ENCODE data around the gene CAV2.
"Not testable (repeated sequence)": the region's sequence is repeated elsewhere in the genome, so short reads cannot be mapped to it uniquely, and the experiment has no call there.

CAV2 gene, protein sequence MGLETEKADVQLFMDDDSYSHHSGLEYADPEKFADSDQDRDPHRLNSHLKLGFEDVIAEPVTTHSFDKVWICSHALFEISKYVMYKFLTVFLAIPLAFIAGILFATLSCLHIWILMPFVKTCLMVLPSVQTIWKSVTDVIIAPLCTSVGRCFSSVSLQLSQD

DNA sequence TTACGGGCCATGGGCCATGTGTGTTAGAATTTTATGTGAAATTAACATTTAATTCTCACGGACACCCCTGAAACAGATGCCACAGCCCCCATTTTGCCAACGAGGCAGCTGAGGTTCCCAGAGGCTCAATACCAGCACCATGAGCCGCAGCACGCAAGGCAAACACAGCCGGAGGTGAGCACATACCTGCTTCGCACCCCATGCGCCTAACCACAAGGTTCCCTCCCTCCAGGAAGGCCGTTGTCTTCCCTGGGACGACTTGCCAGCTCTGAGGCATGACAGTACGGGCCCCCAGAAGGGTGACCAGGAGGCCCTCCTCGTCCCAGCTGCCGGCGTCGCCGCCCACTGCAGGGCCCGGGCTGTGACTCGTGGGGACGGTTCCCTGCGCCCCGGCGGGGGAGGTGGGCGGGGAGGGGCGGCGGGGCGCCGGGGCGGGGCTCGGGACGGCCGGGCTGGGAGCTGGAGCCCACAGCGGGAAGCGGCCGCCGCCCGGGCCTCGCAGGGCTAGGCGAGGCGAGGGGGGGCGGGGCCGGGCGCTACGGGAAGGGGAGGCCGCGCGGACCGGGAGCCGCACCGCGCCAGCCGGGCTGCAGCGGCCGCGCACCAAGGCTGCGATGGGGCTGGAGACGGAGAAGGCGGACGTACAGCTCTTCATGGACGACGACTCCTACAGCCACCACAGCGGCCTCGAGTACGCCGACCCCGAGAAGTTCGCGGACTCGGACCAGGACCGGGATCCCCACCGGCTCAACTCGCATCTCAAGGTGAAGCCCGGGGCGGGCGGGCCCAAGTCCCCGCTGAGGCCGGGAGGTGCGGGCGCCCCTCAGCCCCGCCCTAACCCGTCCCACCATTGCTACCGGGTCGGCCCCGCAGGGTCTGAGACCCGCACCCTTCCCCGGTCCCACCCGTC lies at the start of gene CAV2:
Gene CAV2, plus strand, starts transcription at position 571 of the 910 bp plus-strand sequence. Its CDS starts 44 bp downstream, at position 615.
- no peak for DNase-seq (ENCODE audit: low read depth in 2 of 2)

DNA sequence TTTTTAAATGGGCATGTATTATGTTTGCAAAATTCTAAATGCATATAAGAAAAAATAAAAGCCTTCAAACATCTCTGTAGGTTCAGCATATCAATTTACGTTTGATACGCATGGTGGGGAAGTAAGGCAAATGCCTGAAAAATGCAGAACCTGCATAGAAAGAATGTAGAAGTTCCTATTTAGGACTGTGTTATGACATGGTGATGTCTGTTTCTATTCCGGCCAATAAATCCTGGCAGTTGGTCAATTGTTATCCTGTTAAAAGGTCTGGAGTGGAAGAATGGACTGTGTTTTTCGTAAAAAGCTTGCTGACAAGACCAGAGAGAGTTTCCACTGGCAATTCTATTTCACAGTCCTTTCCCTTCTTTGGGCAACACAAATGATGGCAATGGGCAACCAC lies 49.6 kb upstream of the CAV2 start:
- DNase-seq (ENCODE audit: low read depth in 2 of 2): no peak

DNA sequence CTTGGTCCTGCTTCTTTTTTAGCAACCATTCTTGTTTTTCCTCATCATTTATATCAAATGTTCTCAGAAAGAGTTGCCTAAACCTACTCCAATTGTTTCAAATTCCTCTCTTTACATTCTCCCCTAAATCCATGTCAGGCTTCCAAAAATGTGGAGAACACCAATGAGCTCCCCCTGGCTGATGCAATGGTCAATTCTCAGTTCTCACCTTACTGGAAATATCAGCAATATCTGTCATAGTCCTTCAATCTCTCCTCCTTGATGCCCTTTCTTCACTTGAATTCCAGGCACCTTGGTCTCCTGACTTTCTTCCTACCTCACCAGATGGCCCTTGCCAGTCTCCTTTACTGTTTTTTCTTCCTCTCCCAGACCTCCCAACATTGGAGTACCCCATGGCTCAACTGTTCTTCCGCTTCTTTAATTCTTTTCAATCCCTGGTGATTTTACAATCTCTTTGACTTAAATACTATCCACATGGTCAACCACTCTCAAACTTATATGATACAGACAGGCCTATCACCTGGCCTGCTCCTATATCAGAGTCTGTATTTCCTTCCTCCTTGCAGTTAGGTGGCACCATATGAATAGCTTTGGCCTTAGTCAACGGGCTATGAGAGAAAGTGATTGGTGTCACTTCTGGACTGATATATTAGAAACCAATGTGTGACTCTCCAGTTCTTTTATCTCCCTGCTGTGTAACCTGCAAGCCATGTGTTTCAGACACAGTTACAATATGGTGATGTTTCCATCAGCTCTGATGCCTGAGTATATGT lies 47.4 kb upstream of the CAV2 start:
- DNase-seq (ENCODE audit: low read depth in 2 of 2): no peak

DNA sequence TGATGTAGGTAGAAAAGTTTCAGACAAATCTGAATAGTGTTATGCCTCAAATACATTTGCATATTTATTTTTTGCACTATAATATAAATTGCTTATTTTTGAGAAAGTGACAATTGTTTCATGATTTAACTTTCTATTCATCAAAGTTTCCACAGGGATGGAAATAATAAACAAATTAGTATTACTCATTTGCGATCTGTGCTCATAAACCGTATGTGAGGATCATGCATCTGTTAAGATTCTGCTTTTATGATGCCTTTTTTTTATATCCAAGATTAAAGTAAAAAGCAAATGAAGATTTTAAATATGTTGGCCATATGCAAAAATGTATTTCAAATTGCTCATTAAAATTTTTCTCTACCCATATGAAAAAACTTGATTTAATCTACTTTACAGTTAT lies 45.2 kb upstream of the CAV2 start:
- DNase-seq (ENCODE audit: low read depth in 2 of 2): no peak

DNA sequence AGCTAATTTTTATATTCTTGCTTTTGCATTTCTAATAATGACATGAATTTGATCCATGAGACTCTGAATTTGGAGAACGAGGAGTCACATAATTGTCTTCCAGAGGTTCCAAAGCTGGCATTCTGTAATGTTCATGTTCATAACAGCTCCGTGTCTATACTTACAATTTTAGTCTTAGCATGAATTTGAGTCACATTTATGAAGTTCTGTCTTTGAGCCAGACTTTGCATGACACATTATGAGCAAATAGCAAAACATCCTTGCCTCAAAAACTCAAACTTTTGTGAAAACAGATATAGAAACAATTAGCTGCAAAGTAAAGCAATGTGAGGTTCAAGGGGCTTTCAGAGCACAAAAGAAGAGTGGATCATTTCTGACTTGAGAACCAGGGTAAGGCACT lies 44.5 kb upstream of the CAV2 start:
- DNase-seq (ENCODE audit: low read depth in 2 of 2): no peak

DNA sequence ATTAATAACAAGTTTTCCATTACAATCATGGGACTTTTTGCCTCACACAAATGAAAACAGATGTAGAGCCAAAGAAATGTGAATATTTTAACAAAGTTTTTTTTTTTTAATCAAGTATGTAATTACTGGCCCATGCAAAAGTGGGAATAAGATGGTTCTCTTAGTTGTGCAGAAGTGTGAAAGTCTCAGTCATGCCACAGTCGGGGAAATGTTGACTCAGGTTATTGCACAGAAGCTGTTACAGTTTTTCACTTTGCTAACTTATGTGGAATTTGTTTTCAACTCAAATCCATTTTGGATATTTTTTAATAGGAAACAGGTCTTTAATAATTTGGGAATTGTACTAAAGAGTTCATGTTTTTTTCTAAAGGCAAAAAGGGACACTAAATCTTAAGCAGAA lies 44.0 kb upstream of the CAV2 start:
- DNase-seq (ENCODE audit: low read depth in 2 of 2): no peak

DNA sequence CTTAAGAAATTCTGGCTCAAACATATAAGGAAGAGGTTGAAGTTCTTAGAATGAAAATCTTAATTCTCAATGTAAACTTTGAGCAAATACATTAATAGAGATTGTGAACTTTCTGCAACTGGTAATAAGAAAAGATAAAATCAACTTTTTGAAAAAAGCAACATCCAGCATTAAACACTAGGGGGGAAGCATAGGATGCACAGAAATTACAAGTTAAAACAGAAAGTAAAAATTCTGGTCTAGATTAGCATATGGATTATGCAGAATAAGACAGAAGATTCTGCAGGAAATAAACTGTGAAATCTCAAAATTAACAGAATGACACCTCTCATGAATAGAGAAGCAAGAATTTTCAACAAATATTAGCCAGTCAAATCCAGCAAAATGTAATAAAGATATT lies 38.0 kb upstream of the CAV2 start:
- no peak for DNase-seq (ENCODE audit: low read depth in 2 of 2)

DNA sequence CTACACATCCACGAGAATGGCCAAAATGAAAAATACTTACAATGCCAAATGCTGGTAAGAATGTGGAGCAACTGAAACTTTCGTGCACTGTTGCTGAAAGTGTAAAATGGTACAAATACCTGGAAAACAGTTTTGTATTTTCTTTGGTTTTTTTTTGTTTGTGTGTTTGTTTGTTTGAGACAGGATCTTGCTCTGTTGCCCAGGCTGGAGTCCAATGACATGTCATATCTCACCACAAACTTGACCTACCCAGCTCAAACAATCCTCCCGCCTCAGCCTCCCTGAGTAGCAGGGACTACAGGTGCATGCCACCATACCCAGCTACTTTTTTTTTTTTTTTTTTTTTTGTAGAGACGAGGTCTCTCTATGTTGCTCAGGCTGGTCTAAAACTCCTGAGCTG lies 35.6 kb upstream of the CAV2 start:
- no peak for DNase-seq (ENCODE audit: low read depth in 2 of 2)

DNA sequence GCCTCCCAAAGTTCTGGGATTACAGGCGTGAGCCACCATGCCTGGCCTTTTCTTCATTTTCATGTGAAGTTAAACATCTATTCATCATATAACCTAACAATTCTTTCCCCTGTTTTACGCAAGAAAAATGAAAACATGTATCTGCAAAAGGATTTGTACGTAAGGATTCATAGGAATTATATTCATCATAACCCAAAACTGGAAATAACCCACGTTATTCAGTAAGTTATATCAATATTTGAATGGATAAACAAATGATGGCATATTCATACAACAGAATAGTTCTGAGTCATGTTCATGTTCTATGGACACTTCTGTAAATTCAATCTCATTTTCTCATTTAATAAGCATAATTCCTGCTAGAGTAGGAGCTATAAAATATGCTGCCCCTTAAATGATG lies 35.2 kb upstream of the CAV2 start:
- DNase-seq (ENCODE audit: low read depth in 2 of 2): no peak

DNA sequence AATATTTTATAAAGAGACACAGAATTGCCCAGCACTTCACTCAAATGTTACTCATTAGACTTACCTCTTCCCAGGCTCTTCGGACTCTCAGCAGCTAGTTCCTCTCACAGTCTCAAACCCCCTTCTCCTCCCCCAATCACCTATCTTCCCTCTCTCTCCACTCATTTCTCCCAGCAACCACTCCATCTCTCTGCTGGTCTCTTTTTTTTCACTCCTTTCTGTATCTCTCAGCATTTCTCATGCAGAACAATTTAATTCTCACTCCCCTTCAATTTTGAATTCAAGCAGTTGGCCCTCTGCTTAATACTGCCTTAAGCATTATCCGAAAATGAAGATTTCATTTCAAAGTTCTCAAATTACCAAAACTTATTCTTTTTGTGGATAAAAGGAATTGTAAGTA lies 34.4 kb upstream of the CAV2 start:
- DNase-seq (ENCODE audit: low read depth in 2 of 2): no peak

DNA sequence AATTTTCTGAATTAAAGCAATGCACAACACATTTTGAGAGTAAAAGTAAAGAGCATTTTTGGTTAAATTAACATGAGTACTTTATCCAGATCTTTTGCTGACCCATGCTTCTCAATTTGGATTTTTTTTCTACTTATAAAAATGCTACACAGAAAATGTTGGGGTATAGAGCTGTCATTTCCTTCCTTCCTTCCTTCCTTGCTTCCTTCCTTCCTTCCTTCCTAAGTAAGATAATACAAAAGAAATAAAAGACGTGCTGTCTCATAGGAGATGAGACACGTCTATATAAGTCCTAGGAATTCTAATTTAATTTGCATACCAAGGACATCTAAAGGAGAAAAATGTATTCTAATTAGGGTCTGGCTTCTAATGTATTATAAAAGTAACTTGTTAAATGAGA lies 31.0 kb upstream of the CAV2 start:
- DNase-seq (ENCODE audit: low read depth in 2 of 2): no peak

DNA sequence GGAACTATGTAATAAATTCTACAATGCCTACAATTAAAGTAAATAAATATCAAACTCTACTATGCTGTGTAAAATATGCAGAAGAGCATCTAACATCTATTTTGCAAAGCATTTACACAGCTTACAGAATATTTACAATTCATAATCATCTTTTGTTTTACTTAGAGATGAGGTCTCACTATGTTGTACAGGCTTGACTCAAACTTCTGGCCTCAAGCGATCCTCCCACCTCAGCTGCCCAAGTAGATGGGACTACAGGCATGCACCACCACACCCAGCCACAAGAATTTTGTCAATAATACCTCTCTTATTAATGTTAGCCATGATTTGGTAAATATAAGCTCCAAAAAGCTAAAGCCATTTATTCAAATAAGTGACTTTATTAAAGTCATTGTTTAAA lies 21.9 kb upstream of the CAV2 start:
- no peak for DNase-seq (ENCODE audit: low read depth in 2 of 2)

DNA sequence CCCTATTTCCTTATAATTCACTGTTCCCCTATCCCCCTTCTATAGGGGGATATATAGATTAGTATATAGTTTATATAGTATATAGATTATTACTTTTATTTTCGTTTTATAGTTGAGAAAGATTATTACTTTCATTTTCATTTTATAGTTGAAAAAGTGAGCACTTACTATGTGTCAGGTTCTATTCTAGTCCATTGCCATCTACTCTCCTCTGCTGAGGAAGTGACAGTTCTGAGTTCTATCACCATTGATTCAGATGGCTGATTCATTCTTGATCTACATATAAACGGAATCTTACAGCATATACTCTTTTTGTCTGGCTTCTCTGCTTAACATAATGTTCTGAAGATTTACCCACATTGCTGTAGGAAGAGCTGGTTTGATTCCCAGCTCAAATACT lies 20.7 kb upstream of the CAV2 start:
- no peak for DNase-seq (ENCODE audit: low read depth in 2 of 2)

DNA sequence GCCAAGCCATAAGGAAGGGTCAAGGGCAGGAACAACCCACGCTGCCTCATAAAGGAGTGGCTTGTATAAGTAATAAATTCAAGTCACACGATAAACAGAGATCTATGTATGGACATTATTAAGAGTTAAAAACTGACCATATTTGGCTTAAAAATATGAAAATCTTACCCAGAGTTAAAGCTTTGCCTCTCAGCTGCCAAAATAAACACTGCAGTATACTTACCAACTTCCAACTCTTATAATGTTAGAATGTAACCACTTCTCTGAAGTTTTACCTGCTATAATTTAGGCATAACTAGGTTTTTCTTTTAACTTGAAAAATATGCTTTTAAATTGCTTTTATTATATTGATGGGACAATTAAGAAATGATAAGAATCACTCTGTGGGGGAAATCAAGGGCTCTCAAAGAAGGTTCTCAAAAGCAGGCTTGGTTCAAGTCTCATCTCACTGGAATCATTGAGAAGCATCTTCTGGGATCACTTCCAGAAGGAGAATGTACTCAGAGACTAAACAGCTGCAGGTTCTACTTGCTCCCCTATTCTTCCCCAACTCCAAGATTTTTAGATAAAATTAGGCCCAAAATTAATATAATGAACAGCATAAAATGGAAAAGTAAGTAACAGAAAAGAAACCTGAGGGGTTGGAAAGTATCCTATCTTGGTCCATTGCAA lies 16.1 kb upstream of the CAV2 start:
- no peak for DNase-seq (ENCODE audit: low read depth in 2 of 2)

DNA sequence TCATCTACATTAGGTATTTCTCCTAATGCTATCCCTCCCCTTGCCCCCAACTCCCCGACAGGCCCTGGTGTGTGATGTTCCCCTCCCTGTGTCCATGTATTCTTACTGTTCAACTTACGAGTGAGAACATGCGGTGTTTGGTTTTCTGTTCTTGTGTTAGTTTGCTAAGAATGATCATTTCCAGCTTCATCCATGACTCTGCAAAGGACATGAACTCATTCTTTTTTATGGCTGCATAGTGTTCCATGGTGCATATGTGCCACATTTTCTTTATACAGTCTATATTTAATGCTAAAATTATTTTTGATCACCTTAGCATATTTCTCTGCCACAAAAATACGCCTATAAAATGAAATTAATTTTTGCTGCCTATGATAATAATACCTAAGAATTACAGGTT lies 15.1 kb upstream of the CAV2 start:
- not testable (repeated sequence) for DNase-seq (ENCODE audit: low read depth in 2 of 2)

DNA sequence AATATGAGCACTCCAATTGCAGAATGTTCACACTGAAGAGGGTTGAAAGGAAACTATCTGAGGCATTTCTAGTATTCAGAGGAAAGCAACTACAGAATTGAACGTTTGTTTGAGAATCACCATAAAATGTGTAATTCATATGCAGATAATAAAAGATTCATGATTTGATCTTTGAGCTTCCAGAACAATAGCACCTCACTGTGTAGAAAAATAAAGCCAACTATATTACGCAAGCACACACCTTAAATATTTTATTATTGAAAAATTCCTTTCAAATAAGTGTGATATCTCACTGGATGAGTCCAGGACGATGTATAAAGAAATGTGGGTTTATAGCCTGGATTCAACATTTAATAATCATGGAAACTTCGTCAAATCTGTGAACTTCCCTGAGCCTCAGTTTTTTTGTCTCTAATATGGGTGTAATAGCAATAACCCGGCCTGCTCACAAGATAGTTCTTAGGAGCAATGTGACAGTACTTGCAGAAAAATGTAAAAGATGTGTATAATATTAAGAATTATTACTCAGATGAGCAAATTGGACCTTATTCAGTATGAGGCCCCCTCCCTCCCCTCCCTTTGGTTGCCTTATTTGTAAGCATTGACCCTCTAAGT lies 11.5 kb upstream of the CAV2 start:
- no peak for DNase-seq (ENCODE audit: low read depth in 2 of 2)

DNA sequence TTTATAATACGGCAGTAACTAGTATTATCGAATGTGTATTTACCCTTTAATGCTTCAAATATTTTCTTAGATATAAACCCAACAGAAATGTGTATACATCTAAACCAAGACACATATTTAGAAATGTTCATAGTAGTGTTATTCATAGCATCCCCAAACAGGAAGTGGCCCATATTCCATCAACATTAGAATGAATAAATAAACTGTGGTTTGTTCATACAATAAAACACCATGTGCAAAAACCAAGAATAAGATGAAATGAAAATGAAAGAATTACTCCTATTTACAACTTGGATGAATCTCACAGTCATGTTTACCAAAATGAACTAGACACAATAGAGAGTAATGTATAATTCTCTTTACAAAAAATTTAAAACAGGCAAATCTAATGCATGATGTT lies 9.2 kb upstream of the CAV2 start:
- no peak for DNase-seq (ENCODE audit: low read depth in 2 of 2)

DNA sequence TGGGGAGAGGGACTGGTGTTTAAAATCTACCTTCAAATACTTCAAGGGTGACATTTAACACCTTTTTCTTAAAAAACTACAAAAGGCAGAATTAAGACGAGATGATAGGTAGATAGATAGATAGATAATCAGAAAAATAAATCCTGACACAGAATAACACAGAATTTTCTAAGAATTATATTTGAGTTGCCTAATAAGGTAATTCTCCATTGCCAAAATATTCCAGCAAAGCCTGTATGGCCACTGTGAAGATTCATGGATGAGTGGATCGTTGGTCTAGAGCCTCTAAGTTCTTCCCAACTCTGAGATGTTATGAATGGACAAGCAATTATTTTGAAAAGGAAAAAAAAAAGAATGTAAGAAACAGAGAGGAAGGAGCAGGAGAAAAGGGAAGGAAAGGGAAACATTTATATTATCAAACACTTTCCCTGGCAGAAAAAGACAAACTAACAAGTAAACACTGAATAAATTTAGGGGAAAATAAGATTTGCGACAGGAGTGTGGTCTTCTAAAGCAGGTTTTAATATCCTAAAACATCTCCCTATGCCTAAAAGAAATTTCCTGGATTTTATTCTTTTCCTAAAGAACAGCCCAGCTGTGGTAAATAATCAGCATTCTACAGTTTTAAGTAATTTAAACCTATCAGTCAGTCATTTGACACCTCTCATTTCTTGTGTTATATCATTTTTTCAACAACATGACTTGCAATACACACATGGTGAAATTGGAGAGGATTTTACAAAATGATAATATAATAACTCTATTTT lies 7.5 kb upstream of the CAV2 start:
- DNase-seq (ENCODE audit: low read depth in 2 of 2): no peak

DNA sequence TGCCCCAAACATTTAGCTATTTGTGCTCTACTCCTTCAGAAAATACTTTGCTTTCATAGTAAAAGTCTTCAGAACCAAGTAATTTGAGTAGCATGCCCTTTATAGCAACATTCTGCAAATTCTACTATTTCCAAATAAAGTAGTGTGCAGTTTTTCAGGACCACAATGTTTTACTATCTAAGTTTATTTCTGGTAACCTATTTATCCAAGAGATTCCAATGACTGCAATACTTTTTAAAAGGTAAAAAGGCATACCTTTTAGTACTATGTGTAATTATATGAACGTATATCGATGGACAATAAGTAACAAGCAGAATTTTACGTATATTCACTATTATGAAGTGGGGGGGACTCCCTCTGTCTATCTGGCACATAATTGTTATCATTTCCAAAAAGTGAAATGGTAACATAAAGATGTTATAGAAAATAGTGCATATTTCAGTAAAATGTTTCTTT lies 6.9 kb upstream of the CAV2 start:
- DNase-seq (ENCODE audit: low read depth in 2 of 2): no peak

DNA sequence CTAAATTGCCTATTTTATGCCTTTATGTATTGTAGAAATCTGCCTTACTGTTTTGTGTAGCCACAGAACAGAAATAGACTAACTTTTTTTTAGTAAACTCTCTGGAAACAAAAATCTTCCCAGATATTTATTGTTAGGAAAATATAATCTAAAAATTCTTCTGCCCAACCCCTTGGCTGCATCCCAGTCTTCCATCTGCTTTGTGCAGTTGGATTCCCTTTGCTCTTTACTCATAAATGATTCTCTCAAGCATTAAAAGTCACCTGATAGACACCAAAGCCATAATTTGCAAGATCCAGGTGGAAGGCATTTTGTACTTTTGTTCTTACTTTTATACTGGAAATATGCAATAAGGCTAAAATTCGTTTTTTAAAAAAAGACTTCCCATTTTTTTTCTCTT lies 6.1 kb upstream of the CAV2 start:
- no peak for DNase-seq (ENCODE audit: low read depth in 2 of 2)

DNA sequence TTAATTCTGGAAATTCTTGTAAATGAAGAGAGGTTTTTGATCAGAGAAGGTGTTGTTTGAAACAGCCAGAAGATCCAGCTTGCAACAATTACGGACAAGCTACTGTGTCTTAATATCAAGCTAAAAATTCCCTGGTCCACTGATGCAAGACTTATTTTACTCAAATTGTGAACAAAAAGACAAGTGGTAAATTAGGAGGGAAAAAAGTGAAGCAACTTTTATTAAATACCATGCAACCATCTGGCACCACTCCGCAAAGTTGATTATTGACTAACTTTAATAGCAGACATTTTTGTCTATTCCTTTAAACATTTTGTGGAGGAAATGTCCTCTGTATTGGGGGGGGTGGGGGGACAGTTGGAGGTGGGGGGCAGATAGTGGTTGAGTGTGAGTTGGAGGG lies 5.1 kb upstream of the CAV2 start:
- no peak for DNase-seq (ENCODE audit: low read depth in 2 of 2)
